SHP77 (cell line): ENCODE data around the gene PCDHA8.
A peak's percentile ranks its signal among the peaks of the same experiment; 100 is the strongest.
"Not testable (repeated sequence)": the region's sequence is repeated elsewhere in the genome, so short reads cannot be mapped to it uniquely, and the experiment has no call there.

Experiments used
- DNase-seq, 2 experiments: peaks; one replicate each; lab custom pipeline; 2025; lab: John Stamatoyannopoulos, UW

Gene PCDHA8

GRCh38 chr5:140829511-140830501 is 11.2 kb upstream of the PCDHA8 start:
- not testable (repeated sequence) for DNase-seq

- no peak for DNase-seq
Observed at GRCh38 chr5:140833993-140834392, 7.0 kb upstream of the PCDHA8 start, which contains the start of gene PCDHA7. TSS of gene PCDHA7 (plus strand) at chr5:140834269. CDS start at chr5:140834384, 115 bp downstream.

- not testable (repeated sequence) for DNase-seq
Observed at GRCh38 chr5:140834439-140835008, 6.5 kb upstream of the PCDHA8 start.

GRCh38 chr5:140835622-140836510 is 5.1 kb upstream of the PCDHA8 start:
- DNase-seq = no peak

GRCh38 chr5:140842798-140843733 is 2.1 kb downstream of the PCDHA8 start:
- no peak for DNase-seq

- DNase-seq = not testable (repeated sequence)
Observed at GRCh38 chr5:140848139-140849102, 7.4 kb downstream of the PCDHA8 start, which contains the start of gene PCDHA9. TSS of gene PCDHA9 (plus strand) at chr5:140848382. CDS start at chr5:140848496, 114 bp downstream.

- DNase-seq = not testable (repeated sequence)
Observed at GRCh38 chr5:140849831-140850634, 9.0 kb downstream of the PCDHA8 start.

- peak; percentile 21 to 53 for DNase-seq
Observed at GRCh38 chr5:140855772-140856674, 15.0 kb downstream of the PCDHA8 start, which contains the start of gene PCDHA10. TSS of gene PCDHA10 (plus strand) at chr5:140855897. CDS start at chr5:140856049, 152 bp downstream.

GRCh38 chr5:140857177-140857986 is 16.4 kb downstream of the PCDHA8 start:
- no peak for DNase-seq

GRCh38 chr5:140857987-140858240 is 16.9 kb downstream of the PCDHA8 start:
- no peak for DNase-seq

- no peak for DNase-seq
Observed at GRCh38 chr5:140862441-140863295, 21.7 kb downstream of the PCDHA8 start.

GRCh38 chr5:140868721-140869554 is 28.0 kb downstream of the PCDHA8 start, which contains the start of gene PCDHA11:
TSS of gene PCDHA11 (plus strand) at chr5:140868957. CDS start at chr5:140869104, 147 bp downstream.
- no peak for DNase-seq

- no peak for DNase-seq
Observed at GRCh38 chr5:140869555-140869886, 28.5 kb downstream of the PCDHA8 start.

- no peak for DNase-seq
Observed at GRCh38 chr5:140870221-140871201, 29.5 kb downstream of the PCDHA8 start.
